HG02852 (cell line): ENCODE data around the gene BID.
A peak's percentile ranks its signal among the peaks of the same experiment; 100 is the strongest.

Experiments used
- ATAC-seq: cut with Tn5 transposase; IDR thresholded peaks from one replicate; pipeline ENCODE4 v1.9.1; 2021; ENCODE audit warnings: mild to moderate bottlenecking, moderate library complexity; ENCODE audit not compliant: unreplicated experiment

Gene BID

DNA sequence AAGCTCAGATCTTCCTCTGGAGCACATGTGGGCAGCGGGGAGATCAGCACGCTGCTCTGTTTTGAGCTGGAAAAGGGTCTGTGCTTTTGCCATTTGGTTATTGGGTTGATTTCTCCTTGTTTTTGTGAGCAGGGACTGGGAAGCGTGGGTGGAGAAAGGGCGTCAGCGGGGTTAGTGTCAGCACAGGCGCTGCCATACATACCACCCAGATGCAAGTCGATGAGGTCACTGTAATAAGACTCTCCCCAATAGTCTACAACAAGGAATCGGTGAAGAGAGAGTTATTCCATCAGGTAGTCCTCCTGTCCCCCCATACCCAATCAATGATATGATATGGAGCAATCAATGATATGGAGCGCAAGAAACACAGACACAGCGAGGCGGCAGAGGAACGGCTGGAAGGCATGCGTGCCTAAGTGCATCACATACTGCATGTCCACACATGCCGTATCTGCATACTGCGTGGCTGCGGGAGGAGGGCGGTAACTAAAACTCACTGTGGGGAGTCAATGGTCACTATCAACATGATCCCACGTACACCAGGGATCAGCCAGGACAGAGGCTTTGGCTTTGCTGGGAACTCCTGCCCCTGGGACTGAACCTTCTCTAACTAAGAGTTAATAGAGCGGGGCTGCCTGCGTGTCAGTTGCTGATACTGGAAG is 29.5 kb upstream of the BID start:
- no peak for ATAC-seq

DNA sequence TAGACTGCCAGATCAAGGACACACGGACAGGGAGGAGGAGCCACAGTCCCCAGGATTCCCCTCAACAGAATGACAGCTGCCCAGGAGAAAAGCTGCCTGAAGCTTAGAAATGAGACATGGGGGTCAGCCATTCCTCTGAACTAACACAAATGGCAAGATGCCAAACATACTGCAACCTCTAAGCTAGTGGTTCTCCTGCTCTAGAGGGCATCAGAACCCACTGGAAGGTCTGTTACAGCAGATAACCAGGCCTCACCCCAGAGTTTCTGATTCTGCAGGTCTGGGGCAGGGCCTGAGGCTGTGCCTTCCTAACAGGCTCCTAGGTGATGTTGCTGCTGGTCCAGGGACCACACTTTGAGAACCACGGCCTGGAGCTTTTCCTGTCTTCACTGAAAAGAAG is 28.6 kb upstream of the BID start:
- ATAC-seq, result no peak

DNA sequence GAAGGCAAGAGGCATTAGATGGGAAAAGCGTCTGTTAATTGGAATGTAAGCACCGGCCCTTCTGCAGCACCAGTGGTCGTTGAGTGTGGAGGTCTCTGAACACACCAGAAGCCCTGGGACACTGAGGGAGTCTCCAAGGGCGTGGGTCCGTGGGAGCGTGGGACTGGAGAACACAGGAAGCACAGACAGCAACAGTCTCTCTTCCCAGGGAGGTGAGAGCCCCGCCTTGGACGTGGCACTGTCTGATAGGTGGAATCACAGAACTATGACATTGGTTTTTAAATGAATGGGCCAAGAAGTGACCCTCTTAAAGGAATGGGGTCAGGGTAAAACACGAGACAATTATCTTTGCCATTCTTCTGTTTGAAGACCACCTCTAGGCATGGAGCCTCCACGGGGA is 28.1 kb upstream of the BID start:
- no peak for ATAC-seq

DNA sequence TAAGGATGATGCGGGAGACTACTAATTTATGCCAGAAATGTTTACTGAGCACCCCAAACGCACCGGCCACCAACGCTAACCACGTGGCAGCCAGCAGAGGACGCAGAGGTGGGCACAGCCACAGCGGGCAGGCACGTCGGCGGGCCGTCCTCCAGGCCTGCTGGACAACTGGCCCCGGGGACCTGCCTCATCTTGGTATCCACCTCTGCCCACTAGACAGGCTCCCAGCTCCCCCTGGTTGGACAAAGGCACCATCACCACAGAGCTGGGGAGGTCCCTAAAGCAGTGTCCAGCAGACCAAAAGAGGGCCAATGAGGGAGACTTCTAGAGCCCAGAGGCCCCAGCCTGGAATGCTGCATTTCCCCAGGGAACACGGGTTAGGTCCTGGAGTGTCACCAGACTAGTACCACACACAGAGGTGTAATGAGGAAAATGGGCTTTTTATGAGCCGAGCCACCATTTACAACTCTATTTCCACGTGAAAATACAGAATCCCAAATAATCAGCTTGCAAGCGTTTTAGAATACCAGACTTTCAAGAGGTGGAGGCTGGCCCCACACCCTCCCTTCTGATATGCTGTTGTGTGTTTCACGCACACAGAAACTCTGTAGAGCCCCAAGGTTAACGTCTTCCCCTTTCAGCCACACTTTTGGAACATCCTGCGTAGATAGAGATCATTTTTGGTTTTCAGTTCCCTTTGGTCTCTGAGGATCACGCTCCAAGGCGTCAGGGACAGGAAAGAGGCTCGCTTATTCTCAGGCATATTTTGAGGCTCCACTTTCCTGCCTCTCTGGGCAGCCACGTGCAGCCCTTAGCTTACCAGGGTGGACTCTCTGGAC is 23.7 kb upstream of the BID start:
- ATAC-seq, result peak; percentile 51

DNA sequence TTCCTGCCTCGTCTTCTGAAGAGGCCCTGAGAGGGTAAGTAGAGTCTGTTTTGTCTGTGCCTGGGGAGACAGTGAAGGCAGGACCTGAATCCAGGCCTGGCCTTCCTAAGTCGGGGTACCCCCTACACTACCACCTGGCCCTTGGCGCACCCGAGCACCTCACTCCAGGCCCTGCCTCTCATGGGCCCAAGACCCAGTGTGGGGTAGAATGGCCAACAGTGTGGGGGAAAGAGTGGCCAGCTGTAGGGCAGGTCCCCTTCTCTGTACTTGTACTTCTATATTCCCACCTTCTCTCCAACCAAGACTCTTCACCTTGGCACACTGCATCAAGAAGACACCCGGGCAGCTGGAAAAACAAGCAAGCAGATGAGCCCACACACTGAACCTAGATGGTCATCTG is 22.4 kb upstream of the BID start:
- ATAC-seq, result no peak

DNA sequence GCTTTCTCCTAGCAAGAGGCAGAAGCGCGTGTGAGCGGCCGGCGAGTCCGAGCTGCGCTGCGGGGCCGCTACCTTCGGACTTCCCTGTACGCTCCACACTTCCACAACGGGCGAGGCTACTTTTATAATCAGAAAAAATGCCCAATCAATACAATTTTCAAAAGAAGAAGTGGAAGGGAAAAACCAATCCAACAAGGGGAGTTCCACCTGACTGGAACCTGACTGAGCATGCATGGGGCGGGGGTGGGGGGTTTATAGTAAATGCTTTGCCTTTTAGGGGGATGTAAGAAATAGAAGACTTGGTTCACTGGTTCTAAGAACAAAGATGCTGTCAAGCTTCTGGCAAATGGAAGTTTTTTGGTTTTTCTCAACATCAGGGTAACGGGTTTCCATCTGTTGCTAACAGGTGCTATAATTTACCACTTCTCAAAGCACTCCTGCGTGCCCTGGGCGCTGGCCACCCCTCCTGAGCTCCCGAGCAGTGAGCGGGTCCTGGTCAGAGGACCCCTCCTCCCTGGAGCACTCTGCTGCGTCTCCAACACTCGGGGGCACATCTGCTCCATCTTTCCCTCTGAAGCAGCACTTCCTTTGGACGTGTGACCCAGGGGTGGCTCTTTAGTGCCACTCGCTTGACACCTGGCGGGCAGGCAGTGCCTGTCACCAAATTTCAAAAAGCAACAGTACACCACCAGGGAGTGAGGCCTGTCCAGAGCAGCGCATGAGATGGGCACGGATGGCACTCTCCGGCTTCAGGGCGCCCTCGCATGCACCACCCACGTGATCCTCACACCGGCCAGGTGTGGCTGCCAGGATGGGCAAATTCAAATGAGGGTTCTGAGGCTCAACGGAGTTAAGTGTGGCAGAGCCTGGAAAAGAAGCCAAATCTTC is 21.6 kb upstream of the BID start:
- ATAC-seq, result no peak

DNA sequence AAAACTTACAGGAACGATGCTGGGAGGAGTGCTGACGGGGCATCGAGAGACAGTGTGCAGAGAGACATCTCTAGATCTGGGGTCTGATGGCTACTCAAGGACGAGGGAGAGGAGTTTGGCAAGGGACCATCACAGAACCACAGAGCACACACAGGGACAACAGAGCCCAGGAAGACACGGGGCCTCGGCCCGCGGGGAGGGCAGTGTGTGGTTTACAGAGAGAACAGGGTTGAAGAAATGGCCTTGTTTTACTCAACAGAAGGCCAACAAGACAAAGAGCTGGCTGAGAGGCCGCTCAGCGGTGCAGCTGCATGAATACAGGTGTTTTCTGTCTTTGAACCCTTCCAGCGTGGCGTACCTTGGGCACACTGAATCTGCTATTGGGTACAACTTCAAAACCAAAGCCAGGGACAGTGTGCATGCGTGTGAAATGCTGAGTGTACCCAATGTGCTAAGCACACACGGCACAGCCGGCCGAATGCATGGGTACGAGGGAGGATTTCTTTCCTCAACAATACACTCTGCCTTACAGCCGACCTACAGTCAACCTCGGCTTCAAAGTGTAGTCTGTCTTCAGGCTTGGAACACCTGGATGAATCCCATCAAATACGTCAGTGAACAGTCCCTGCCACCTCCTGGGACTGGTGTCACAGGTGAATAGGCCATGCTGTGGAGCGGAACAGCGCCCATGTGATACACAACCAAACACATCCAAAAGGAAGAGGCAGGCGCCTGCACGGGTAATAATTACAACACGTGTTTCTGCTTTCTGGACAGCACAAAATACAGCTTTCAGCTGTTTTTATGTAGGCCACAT is 20.7 kb upstream of the BID start:
- no peak for ATAC-seq

DNA sequence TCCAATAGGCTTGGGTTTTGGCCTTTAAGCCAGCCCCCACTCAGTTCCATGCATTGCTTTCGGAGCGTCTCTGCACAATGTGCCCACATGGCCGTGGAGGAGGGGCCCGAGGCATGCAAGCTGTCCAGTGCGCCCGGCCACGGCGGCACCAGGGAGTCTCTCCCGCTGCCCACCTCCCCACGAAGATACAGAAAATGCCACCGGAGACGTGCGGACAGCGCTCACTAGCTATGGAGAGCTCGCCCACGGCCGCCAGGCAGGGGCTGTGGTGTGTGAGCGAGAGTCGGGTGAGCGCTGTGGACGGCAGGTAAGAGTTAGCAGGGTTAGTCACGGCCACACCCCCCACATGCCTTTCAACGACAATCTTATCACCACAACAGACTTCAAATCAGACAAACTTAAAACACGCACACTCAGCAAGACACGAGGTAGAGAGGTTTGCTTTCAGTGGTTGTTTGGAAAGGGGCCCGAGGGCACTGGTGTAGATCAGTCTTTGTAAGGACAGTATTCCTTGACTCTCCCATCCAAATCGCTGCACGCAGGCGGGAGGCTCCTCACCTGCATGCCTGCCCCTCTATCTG is 18.7 kb upstream of the BID start:
- no peak for ATAC-seq

DNA sequence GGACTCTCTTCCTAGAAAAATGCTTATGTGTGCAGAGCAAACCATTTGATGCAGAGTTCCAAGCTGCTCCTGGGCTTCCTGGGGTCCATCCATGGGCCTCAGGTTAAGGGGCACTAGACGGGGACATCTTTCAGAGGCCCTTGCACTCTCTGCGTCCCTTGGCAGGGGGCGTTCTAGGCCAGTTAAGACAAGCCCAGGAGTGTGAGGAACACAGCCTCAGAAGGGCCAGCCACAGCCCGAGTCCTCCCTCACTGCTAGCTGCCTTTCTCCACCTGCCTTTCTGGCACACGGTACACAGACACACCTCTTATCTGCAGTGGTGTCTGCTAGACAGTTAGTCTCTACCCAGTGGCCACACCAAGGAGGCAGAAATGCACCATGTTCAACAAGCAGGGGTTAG is 18.0 kb upstream of the BID start:
- no peak for ATAC-seq

DNA sequence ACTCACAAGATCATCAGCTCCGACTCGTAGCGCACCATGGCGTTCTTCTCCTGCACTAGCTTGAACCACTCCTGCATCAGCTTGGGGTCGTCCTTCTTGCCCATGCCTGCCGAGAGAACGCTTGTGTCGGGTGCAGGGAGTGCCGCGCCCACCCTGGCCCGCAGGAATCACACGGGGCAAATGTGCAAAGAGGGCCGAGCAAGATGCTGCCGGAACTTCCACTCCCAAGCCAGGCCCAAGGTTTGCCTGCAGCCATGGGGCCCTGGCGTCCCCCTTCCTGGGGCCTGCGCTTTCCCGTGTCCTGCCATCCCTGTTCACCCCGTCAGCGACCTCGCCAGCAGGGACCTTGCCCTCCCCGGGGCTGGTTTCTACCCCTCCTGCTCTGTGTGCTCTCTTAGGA is 16.9 kb upstream of the BID start:
- ATAC-seq, result no peak

DNA sequence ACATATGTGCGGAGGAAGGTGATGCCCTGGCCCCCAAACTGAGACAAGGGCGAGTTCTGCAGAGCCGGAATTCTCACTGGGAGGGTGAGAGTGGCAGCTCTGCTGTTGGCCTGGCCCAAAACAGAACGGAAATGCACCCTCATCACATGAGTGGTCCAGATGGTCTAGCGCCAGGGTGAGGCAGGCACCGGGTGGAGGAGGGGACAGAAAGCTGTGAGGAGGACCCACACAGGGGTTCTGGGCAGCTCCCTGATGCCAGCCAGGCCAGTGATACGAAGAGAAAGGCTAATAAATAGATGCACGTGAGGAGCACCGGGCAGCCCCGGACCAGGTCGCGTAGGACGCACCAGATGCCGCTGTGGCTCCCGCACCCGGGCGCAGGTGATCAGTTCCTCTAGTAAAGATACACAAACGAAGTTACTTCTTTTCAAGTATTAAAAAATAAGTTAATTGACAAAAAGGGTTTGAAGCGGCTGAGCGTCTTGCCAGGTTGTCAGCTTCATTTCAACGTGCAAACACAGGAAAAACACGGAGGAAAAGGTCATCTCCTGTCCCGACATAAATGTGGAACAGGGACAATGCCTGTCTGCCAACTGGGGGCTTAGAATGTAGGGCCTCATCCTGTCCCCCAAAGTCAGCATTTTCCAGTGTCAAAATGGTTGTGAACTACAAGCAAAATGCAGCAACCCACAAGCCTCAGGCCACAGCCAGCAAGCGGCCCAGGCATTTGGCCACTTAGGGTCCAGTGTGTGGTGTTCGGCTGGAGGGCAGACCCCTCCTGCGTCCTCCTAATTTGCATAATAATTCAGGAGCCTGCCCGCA is 15.3 kb upstream of the BID start:
- no peak for ATAC-seq

DNA sequence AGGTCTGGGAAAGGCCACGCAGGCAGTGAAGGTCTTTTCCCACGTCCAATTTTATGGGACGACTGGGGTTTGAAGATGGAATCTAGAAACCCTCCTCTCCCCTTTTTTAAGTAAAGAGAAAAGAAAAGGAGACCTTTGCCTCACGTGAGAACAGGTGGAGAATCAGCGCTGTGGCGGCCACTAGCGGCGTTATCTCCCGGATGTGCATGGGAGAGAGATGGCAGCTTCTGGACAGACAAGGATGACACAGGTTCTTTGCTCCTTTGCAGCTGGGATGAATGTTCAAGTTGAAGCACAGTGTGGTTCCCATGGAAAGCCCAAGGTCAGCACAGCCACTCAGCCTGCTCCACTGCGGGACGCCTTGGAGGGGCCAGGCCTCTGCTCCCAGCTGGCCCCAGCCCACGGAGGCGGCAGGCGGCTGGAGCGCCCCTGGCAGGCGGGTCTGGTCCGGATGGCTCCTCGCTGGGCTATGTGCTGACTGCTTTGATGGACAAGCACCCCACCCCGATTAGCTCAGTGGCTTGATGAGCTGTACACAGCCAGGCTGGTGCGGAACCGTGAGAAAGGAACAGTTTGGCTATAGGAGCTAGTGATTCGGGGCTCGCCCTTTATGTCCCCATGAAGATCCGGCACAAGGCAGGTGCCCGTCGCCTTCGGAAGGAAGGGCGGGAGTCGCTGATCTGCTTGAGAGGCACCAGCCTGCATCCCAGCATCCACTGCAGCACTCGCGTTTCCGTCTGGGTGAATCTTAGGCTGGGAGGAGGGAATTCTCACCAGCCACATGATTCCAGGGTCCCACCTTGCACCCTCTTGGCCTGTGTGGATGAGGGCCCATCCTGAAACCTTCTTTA is 14.5 kb upstream of the BID start:
- no peak for ATAC-seq

DNA sequence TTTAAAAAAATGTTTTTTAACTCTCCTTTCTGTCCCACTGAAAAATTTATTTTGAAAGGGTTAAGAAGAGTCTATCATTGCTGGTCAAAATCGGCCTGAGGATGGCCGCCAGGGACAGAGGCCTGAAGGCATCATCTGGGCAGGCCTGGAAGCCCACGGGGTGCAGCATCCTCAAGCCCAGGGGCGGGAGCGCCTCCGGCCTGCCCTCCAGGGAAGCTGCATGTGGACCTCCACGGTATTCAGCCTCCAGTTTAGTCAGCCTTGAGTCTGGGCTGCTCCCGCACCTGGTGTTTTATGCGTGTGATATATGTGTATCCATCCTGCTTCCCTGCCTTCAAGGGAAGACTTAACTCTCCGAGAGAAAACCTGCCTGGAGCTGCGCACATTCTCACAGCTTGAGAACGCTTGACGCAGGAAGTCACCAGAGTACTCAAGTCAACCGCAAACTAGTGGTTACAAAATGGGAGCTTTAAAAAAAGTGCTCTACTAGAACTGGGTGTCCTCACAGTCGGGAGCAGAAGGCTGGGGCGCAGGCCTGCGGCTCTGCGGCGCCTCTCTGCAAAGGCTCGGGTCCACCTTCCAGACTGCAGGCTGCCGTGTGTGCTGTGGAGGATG is 13.6 kb upstream of the BID start:
- ATAC-seq, result no peak

DNA sequence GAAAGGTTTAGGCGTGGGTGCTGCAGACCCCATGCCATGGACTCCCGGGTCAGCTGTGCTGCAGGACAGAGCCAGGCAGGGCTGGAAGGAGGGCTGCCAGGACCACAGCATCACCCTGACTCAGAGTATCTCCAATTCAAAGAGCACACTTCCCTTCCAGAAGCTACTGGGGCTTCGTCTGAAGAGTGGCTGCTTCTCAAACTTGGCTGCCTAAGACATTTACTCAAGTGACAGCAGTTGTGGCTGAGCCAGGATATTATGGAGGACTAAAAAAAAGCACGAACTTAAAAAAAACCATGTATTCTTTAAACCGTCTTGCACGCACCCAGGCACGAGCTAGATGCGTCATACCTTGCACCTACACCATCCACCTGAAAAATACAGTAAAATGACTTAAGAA is 13.0 kb upstream of the BID start:
- ATAC-seq, result no peak

DNA sequence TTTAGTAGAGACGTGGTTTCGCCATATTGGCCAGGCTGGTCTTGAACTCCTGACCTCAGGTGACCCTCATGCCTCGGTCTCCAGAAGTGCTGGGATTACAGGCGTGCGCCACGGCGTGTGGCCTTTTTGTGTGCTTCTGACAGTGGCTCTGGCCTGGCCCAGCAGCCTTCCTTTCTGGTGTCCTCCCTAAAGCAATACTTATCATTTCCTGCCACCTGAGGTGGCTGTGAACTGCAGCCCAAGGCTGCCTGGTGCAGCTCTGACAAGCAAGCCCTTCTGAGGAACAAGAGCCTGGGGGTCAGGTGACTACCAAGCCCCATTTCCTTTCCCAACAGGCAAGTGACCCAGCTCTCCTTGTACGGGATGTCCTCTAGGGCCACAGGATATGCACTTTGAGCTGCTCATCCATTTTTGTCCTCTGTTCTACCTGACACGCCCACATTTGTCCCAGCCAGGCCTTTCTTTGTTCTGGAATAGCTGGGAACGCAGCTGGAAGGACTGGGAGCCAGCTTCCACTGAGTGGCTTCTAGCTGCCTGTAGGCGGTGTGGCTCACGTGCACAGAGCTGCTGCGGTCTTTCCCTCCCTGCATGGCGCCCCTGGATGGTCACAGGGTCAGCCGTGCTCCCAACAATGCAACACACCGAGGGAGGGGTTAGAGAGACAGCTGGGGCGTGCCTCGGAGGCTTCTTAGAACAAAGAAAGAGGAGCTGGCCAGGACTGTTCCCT is 12.3 kb upstream of the BID start:
- no peak for ATAC-seq

DNA sequence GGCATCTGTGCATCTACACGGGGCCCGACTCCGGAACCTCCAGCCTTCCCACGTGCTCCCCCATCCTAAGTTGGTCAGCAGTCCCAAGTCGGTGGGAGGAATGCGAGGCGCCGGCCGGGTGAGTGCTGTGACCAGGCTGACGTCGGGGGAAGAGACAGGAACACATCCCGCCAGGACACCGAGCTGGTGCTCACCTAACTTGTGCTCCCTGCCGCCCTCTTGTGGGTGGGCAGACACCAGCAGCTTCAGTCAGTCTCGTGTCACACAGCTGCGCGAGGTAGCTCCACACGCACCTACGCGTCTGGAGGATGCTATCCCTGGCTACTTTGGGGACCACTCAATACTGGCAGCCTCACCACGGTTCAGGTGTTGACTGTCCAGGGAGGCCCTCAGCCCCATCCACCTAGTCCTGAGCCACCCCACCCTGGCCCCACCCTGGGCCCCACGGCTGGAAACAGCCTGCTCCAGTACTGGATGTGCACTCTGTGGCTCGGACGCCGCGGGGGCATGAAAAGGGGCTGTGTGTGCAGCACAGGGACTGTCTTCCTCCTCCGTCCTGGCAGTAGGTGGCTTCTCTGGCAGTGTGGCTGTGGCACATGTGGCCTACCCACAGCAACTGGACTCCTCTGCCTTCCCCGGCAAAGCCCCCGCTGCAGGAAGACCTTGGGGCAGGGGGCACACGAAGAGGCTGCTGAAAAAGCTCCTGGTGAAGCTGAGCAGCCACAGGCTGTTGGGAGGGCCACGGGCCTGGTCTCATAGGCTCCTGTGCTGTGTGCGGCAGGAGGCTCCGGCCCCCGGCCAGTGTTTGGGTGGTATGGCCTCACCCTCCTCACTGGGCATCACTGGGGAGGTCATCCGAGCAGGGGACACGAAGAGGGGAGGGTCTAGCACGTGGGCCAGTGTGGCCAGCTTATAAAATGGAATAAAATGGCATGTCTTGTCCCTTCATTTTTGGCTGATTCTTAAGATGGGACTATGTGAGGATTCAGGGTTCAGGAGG is 11.2 kb upstream of the BID start:
- no peak for ATAC-seq
